PFSK-1 (cell line): ENCODE data around the gene ICE2.
A peak's percentile ranks its signal among the peaks of the same experiment; 100 is the strongest.

Source experiments
- FOXP2 ChIP-seq: optimal IDR thresholded peaks from 2 replicates; pipeline ENCODE3; 2011; ENCODE audit warnings: borderline replicate concordance, control low read depth, inconsistent platforms; ENCODE audit not compliant: insufficient read depth; ENCODE audit errors: extremely low read length, extremely low read depth
- POLR2AphosphoS5 ChIP-seq: IDR thresholded peaks from 2 replicates; pipeline ENCODE4 v1.6.1; 2012; ENCODE audit warnings: low read depth, mild to moderate bottlenecking, control low read depth, low read length, moderate library complexity
- SIN3A ChIP-seq: IDR thresholded peaks from 2 replicates; pipeline ENCODE4 v1.6.1; 2012; ENCODE audit warnings: mild to moderate bottlenecking, low read length, moderate library complexity, borderline replicate concordance; ENCODE audit not compliant: insufficient read depth
- TAF1 ChIP-seq: IDR thresholded peaks from 2 replicates; pipeline ENCODE4 v1.6.1; 2012; ENCODE audit warnings: low read length, control low read depth, borderline replicate concordance; ENCODE audit not compliant: insufficient read depth
- TF ChIP-seq, protein P1 (sequence below), 2 experiments: IDR thresholded peaks; 2 replicates each; pipeline versions ENCODE4 v1.6.1 to v1.8.0; 2011 to 2012; ENCODE audit warnings: low read depth in 2 of 2, low read length in 2 of 2, control low read depth in 1 of 2, inconsistent platforms in 1 of 2, mild to moderate bottlenecking in 1 of 2, moderate library complexity in 1 of 2; ENCODE audit not compliant: insufficient read depth in 1 of 2

ICE2 gene

DNA sequence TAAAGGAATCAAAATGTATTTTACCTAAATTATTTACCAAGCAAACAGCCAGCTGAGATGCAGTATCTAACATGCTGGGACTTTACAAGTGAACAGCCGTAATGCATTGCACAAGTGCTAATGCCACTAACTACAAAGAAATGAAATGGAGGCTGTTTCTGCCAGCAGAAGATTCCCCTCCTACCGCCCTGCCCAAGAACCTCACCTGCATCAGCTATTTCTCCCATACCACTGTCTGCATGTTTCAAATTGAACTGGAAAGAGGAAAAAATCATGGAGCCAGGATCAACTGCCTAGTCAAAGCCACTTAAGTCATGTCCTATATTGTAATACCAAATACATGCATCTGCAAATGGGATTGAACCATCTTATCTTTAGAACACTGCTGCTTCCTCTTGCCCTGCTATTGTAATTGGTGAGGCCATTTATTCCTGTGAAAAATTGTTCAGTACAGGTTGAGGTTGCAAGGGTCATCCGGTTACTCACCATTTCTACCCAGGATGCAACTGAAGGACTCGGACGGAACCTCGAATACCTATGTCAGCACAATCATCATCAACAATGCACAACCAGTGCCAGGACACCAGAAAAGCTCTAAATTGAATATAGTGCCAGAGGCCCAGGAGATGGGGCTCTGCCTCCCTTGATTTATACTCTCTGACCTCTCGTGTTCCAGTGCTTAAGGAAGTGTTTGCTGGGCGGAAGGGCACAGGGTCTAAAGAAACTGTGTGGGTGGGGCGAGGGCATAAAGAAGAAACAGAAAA is 108.7 kb downstream of the ICE2 start:
- TF ChIP-seq TAF1 (no peak), POLR2AphosphoS5 (no peak), FOXP2 (peak; percentile 26)
- TF ChIP-seq, protein P1, sequence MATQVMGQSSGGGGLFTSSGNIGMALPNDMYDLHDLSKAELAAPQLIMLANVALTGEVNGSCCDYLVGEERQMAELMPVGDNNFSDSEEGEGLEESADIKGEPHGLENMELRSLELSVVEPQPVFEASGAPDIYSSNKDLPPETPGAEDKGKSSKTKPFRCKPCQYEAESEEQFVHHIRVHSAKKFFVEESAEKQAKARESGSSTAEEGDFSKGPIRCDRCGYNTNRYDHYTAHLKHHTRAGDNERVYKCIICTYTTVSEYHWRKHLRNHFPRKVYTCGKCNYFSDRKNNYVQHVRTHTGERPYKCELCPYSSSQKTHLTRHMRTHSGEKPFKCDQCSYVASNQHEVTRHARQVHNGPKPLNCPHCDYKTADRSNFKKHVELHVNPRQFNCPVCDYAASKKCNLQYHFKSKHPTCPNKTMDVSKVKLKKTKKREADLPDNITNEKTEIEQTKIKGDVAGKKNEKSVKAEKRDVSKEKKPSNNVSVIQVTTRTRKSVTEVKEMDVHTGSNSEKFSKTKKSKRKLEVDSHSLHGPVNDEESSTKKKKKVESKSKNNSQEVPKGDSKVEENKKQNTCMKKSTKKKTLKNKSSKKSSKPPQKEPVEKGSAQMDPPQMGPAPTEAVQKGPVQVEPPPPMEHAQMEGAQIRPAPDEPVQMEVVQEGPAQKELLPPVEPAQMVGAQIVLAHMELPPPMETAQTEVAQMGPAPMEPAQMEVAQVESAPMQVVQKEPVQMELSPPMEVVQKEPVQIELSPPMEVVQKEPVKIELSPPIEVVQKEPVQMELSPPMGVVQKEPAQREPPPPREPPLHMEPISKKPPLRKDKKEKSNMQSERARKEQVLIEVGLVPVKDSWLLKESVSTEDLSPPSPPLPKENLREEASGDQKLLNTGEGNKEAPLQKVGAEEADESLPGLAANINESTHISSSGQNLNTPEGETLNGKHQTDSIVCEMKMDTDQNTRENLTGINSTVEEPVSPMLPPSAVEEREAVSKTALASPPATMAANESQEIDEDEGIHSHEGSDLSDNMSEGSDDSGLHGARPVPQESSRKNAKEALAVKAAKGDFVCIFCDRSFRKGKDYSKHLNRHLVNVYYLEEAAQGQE (IDR thresholded peaks at IDR 0.05; ENCODE audit: insufficient read depth in 1 of 2, low read depth in 2 of 2, low read length in 2 of 2) = no peak

DNA sequence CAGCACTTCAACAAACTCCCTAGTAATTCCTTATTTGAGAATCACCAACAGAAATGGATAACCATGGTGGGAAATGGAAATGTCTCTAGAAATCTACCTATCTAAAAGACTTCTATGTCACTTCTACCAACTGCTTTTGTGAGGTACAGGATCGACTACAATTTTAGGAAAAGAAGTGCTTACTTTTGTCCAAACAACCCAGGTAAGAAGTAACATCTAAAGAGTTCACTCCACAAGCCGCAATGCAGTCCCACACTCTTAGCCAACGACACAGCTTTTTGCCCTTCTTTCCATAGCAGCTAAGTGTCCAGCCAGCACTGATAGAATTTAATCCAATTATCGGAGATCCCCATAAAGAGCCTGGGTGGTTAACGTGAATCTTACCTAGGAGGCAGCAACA is 109.2 kb downstream of the ICE2 start:
- TF ChIP-seq TAF1 (no peak), FOXP2 (no peak), SIN3A (no peak), POLR2AphosphoS5 (no peak)
- TF ChIP-seq, protein P1 (IDR thresholded peaks at IDR 0.05; ENCODE audit: insufficient read depth in 1 of 2, low read depth in 2 of 2, low read length in 2 of 2) = no peak
